A673 (cell line): ENCODE results near the gene C7orf57. TPM values are rescaled to one million over a fixed set of nuclear protein-coding genes. Genes with fewer than 3 reads are reported as not detected.
A peak's percentile ranks its signal among the peaks of the same experiment; 100 is the strongest.
"Not testable (repeated sequence)": the region's sequence is repeated elsewhere in the genome, so short reads cannot be mapped to it uniquely, and the experiment has no call there.

Source experiments
- BruUV-seq: library from RNA; stranded (reverse); fragments of 400-500 nt; replicated peaks from 2 replicates; lab custom pipeline; 2021; lab: Mats Ljungman, UMichigan
- CTCF ChIA-PET: fragments of 300-600 bp; sonication (Branson Sonifier 250); formaldehyde crosslinking; loops from one replicate; lab custom pipeline; 2022; ENCODE audit warnings: antibody characterized with exemption; lab: Charles Lee
- POLR2A ChIA-PET: fragments of 300-600 bp; sonication (Branson Sonifier 250); formaldehyde crosslinking; loops from one replicate; lab custom pipeline; 2022; ENCODE audit warnings: antibody characterized with exemption; ENCODE audit not compliant: low non-redundant PET; lab: Charles Lee
- DNase-seq: peaks from one replicate; pipeline ENCODE4 v3.0.0-alpha.2; 2015; ENCODE audit warnings: low spot score
- H3K27ac ChIP-seq: fragments of 200-600 bp; sonication (generic); 2 replicates; pipeline ENCODE4 v1.5.1; 2016; ENCODE audit warnings: mixed run types, low read depth, mild to moderate bottlenecking, mixed read lengths, antibody characterized with exemption, low read length; ENCODE audit not compliant: poor library complexity, severe bottlenecking
- H3K27me3 ChIP-seq: fragments of 200-600 bp; sonication (generic); replicated peaks from 2 replicates; pipeline ENCODE4 v1.6.1; 2017; ENCODE audit warnings: mixed run types, low read depth, mild to moderate bottlenecking, mixed read lengths, antibody characterized with exemption, low read length; ENCODE audit not compliant: insufficient read depth, poor library complexity
- H3K36me3 ChIP-seq: fragments of 200-600 bp; sonication (generic); 2 replicates; pipeline ENCODE4 v1.6.1; 2016; ENCODE audit warnings: mixed run types, mild to moderate bottlenecking, mixed read lengths, antibody characterized with exemption, low read length; ENCODE audit not compliant: insufficient read depth, poor library complexity, severe bottlenecking
- H3K4me1 ChIP-seq: fragments of 200-600 bp; sonication (generic); 2 replicates; pipeline ENCODE4 v1.6.1; 2017; ENCODE audit warnings: mixed run types, mild to moderate bottlenecking, mixed read lengths, antibody characterized with exemption, low read length; ENCODE audit not compliant: insufficient read depth, poor library complexity, severe bottlenecking
- H3K4me3 ChIP-seq: fragments of 200-600 bp; sonication (generic); 2 replicates; pipeline ENCODE4 v1.5.1; 2016; ENCODE audit warnings: low read depth, mixed run types, mild to moderate bottlenecking, mixed read lengths, low read length; ENCODE audit not compliant: poor library complexity, severe bottlenecking
- H3K9me3 ChIP-seq: fragments of 200-600 bp; sonication (generic); 2 replicates; pipeline ENCODE4 v1.6.1; 2016; ENCODE audit warnings: mixed run types, low read depth, mild to moderate bottlenecking, mixed read lengths, antibody characterized with exemption, low read length; ENCODE audit not compliant: poor library complexity, severe bottlenecking
- CTCF ChIP-seq: fragments of 300-800, 200-600 bp; sonication (generic); conservative IDR thresholded peaks from 2 replicates; pipeline ENCODE4 v1.5.1; 2017; ENCODE audit warnings: low read depth, mild to moderate bottlenecking, antibody characterized with exemption, low read length, moderate library complexity, mixed read lengths
- EZH2 ChIP-seq: fragments of 200-600 bp; sonication (generic); IDR thresholded peaks from 2 replicates; pipeline ENCODE4 v1.6.1; 2017; ENCODE audit warnings: borderline replicate concordance, low read depth, mild to moderate bottlenecking, mixed read lengths, antibody characterized with exemption, low read length; ENCODE audit not compliant: poor library complexity, severe bottlenecking
- intact Hi-C: fragments of 100-400 bp; cut with micrococcal nuclease; formaldehyde crosslinking; loops from one replicate; pipeline ENCODE4 v1.10.0; 2022; ENCODE audit not compliant: unreplicated experiment
- total RNA-seq: library from RNA; stranded (reverse); gene quantifications from 2 replicates; pipeline ENCODE4 v1.2.3, GENCODE V29; 2021

C7orf57 gene
- total RNA-seq, 1 experiment from 2014 or later, result not detected

DNA sequence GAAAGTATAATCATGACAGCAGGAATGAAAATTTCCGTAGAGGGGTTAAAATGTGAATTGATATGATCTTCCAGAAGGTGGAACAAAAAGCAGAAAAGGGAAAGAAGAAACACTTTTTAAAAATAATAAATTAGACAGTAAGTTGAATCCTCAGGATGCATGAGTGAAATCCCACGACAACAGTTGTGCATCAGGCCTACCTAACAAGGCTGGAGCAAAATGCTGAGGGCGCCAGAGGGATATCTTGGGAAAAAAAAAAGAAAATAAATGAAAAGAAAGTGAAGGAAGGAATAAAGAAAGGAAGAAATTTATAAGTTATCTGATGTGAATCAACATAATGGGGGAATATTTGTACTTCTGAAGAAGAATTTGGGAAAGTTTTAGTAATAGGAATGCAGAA, 42.9 kb upstream of the C7orf57 start:
- H3K9me3 ChIP-seq, result no peaks in the 10 kb centered on the region
- no peak for DNase-seq
- intact Hi-C loops, result no loop called here
- TF ChIP-seq CTCF (no peak), EZH2 (no peak)
- no peaks in the 10 kb centered on the region for H3K4me1 ChIP-seq
- no peaks in the 10 kb centered on the region for H3K36me3 ChIP-seq
- POLR2A ChIA-PET, result no interaction called here
- no TSS peak for BruUV-seq
- no peak overlapping the region for H3K27ac ChIP-seq
- CTCF ChIA-PET, result interaction anchor here (0.6 to 1.8 kb wide), 3 partner anchors 11 to 118 kb away, joined by 4 to 13 read pairs (median 7); no protein-coding TSS in a partner anchor
- no peaks in the 10 kb centered on the region for H3K27me3 ChIP-seq
- H3K4me3 ChIP-seq, result peak overlapping the region; percentile 40

DNA sequence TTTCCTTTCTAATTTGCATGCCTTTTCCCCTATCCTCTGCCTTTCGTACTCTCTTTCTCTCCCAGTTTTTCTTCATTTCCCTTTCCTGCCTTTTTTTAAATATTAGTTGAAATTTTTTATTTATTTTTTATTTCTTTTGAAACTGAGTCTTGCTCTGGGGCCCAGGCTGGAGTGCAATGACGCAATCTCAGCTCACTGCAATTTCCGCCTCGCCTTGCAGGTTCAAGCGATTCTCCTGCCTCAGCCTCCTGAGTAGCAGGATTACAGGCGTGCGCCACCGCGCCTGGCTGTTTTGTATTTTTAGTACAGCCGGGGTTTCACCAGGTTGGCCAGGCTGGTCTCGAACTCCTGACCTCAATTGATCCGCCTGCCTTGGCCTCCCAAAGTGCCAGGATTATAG, 35.9 kb upstream of the C7orf57 start:
- no peak for DNase-seq
- Histone ChIP-seq H3K27ac (no peak overlapping the region), H3K4me1 (peaks cover 3% of the 10 kb centered on the region), H3K4me3 (no peak overlapping the region), H3K27me3 (no peaks in the 10 kb centered on the region), H3K36me3 (no peaks in the 10 kb centered on the region), H3K9me3 (peaks cover 3% of the 10 kb centered on the region)
- no TSS peak for BruUV-seq
- intact Hi-C loops, result no loop called here
- TF ChIP-seq EZH2 (no peak), CTCF (no peak)
- POLR2A ChIA-PET, result no interaction called here
- CTCF ChIA-PET, result no interaction called here

DNA sequence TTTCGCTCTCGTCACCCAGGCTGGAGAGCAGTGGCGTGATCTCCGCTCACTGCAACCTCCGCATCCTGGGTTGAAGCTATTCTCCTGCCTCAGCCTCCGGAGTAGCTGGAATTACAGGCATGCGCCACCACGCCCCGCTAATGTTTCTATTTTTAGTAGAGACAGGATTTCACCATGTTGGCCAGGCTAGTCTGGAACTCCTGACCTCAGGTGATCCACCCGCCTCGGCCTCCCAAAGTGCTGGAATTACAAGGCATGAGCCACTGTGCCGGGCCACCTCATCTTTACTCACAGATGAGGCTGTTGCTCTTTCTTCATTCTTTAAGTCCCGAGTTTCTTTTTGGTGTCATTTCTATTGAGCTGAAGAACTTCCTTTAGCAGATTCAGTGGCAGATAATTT, 35.2 kb upstream of the C7orf57 start:
- H3K36me3 ChIP-seq, H3K4me1 ChIP-seq, H3K9me3 ChIP-seq, H3K27ac ChIP-seq, CTCF ChIA-PET, BruUV-seq, H3K27me3 ChIP-seq, DNase-seq, intact Hi-C loops, H3K4me3 ChIP-seq: not testable (repeated sequence)
- POLR2A ChIA-PET, result interaction anchor here (0.6 kb wide), 1 partner anchor 149 kb away, joined by 3 read pairs; no protein-coding TSS in a partner anchor

GRCh38 chr7:48004032-48004431, 31.3 kb upstream of the C7orf57 start:
- H3K36me3 ChIP-seq, result no peaks in the 10 kb centered on the region
- no peak overlapping the region for H3K27ac ChIP-seq
- intact Hi-C loops, result no loop called here
- peak; percentile 87 for DNase-seq
- ChIA-PET POLR2A (no interaction called here), CTCF (no interaction called here)
- H3K4me3 ChIP-seq, result no peak overlapping the region
- H3K27me3 ChIP-seq, result peaks cover 13% of the 10 kb centered on the region
- H3K9me3 ChIP-seq, result peaks cover 3% of the 10 kb centered on the region
- H3K4me1 ChIP-seq, result peaks cover 8% of the 10 kb centered on the region
- BruUV-seq, result no TSS peak
- no peak for TF ChIP-seq CTCF
- TF ChIP-seq EZH2, result no peak
